GM12878 (cell line): ENCODE data around the gene MARVELD1.

Experiments
- CBX3 ChIP-seq: fragments of 200-600 bp; sonication (generic); IDR thresholded peaks from 2 replicates; pipeline ENCODE4 v1.6.1; 2016; ENCODE audit warnings: low read depth, borderline replicate concordance
- CTCF ChIP-seq, 3 experiments: IDR thresholded peaks in 2 of 3; conservative IDR thresholded peaks in 1 of 3; 2 replicates each; pipeline ENCODE4 v1.5.1; 2011; ENCODE audit warnings: low read depth in 3 of 3, low read length in 3 of 3, mild to moderate bottlenecking in 3 of 3, control low read depth in 2 of 3, moderate library complexity in 2 of 3, inconsistent platforms in 1 of 3, mixed read lengths in 1 of 3; ENCODE audit not compliant: control insufficient read depth in 2 of 3, insufficient read depth in 1 of 3; ENCODE audit errors: extremely low read depth in 1 of 3
- EP300 ChIP-seq, 2 experiments: fragments of 150-350 bp in 1 of 2; IDR thresholded peaks; 2 replicates each; pipeline ENCODE4 v1.6.1; 2011 to 2012; ENCODE audit warnings: low read depth in 2 of 2, low read length in 2 of 2, borderline replicate concordance in 1 of 2, improper control_type of control experiment in 1 of 2, inconsistent platforms in 1 of 2; ENCODE audit not compliant: control insufficient read depth in 1 of 2
- ESRRA ChIP-seq: IDR thresholded peaks from 2 replicates; pipeline ENCODE4 v1.6.1; 2012; ENCODE audit warnings: mild to moderate bottlenecking, low read length, improper control_type of control experiment
- POLR2A ChIP-seq: IDR thresholded peaks from 2 replicates; pipeline ENCODE4 v1.6.1; 2011; ENCODE audit warnings: low read depth, mild to moderate bottlenecking, low read length
- POLR2AphosphoS2 ChIP-seq: IDR thresholded peaks from 2 replicates; pipeline ENCODE4 v1.6.1; 2011; ENCODE audit warnings: low read depth, mild to moderate bottlenecking, low read length, improper control_type of control experiment, moderate library complexity
- REST ChIP-seq: IDR thresholded peaks from 2 replicates; pipeline ENCODE4 v1.6.1; 2012; ENCODE audit warnings: mild to moderate bottlenecking, low read depth, low read length
- RFX5 ChIP-seq: IDR thresholded peaks from 2 replicates; pipeline ENCODE4 v1.6.1; 2011; ENCODE audit warnings: low read depth, low read length, improper control_type of control experiment
- ZNF24 ChIP-seq: fragments of 450-650 bp; IDR thresholded peaks from 2 replicates; pipeline ENCODE4 v1.6.1; 2017; ENCODE audit warnings: antibody characterized with exemption, mild to moderate bottlenecking
- TF ChIP-seq, protein P1 (sequence below): IDR thresholded peaks from 2 replicates; pipeline ENCODE4 v1.6.1; 2011; ENCODE audit warnings: mild to moderate bottlenecking, low read depth, low read length, moderate library complexity; ENCODE audit not compliant: insufficient replicate concordance

GRCh38 chr10:97748116-97748515, 34.6 kb downstream of the MARVELD1 start:
- no peak for TF ChIP-seq POLR2A
- no peak for TF ChIP-seq RFX5
- TF ChIP-seq REST = no peak
- TF ChIP-seq, protein P1, sequence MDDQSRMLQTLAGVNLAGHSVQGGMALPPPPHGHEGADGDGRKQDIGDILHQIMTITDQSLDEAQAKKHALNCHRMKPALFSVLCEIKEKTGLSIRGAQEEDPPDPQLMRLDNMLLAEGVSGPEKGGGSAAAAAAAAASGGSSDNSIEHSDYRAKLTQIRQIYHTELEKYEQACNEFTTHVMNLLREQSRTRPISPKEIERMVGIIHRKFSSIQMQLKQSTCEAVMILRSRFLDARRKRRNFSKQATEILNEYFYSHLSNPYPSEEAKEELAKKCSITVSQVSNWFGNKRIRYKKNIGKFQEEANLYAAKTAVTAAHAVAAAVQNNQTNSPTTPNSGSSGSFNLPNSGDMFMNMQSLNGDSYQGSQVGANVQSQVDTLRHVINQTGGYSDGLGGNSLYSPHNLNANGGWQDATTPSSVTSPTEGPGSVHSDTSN = no peak
- no peak for TF ChIP-seq ESRRA
- TF ChIP-seq ZNF24 = no peak
- no peak for TF ChIP-seq CTCF (IDR thresholded peaks at IDR 0.05 in 2 of 3, conservative IDR thresholded peaks at IDR 0.05 in 1 of 3; ENCODE audit: control insufficient read depth in 2 of 3, extremely low read depth in 1 of 3, insufficient read depth in 1 of 3, low read depth in 3 of 3, low read length in 3 of 3)
- no peak for TF ChIP-seq EP300 (IDR thresholded peaks at IDR 0.05; ENCODE audit: borderline replicate concordance in 1 of 2, control insufficient read depth in 1 of 2, low read depth in 2 of 2, low read length in 2 of 2)
- TF ChIP-seq POLR2AphosphoS2 = no peak
- no peak for TF ChIP-seq CBX3
